Skeletal muscle cell (primary cell): Measurements from ENCODE around the gene ELOA.
"Not testable (repeated sequence)": the region's sequence is repeated elsewhere in the genome, so short reads cannot be mapped to it uniquely, and the experiment has no call there.

Experiments
- DNase-seq: peaks from one replicate; pipeline ENCODE4 v3.0.0-alpha.2; 2010; ENCODE audit warnings: low read depth
- H3K4me3 ChIP-seq: 2 replicates; pipeline ENCODE4 v1.5.1; 2011; ENCODE audit warnings: low read depth, mild to moderate bottlenecking, control low read depth, low read length, moderate library complexity

The ELOA gene

DNA sequence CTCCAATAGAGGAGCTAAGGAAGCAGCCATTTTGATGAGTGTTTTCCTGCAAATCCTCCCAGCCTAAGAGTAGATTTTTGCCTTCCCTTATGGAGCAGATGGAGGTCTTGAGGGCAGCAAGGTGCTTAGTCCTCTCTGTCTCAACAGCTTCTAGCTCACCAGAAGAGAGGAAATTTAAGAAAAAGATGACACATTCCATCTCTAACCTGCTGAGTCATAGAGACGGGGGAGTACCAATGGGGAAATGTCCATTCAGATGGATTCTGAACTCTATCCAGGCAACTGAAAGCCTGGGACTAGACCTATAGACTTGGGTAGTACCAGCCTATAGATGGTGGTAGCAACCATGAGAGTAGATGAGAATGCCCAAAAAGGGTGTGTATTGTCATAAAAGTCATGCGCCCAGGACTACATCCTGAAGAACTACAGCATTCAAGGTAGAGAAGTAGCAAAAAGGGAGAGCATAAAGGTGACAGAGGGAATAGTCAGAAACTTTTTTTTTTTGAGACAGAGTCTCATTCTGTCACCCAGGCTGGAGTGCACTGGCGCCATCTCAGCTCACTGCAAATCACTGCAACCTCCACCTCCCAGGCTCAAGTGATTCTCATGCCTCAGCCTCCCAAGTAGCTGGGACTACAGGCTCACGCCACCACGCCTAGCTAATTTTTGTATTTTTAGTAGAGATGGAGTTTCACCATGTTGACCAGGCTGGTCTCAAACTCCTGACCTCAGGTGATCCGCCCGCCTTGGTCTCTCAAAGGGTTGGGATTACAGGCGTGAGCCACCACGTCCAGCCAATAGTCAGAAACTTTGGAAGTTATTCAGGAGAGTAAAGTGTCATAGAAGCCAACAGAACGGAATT, 10.7 kb upstream of the ELOA start:
- no peak overlapping the region for H3K4me3 ChIP-seq

DNA sequence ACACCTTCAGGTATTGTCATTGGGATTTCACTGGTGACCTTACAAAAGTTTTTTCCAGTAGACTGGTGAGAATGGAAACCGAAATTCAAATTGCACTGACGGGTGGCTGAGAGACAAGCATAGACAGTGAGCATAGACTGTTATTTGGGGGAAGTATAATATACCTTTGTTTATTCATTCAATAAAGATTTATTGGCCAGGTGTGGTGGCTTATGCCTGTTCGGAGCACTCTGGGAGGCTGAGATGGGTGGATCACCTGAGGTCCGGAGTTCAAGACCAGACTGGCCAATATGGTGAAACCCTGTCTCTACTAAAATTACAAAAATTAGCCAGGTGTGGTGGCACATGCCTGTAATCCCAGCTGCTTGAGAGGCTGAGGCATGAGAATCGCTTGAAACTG, 10.0 kb upstream of the ELOA start:
- not testable (repeated sequence) for DNase-seq, H3K4me3 ChIP-seq

More for the DNA sequence above, 10.7 kb upstream of the ELOA start:
- DNase-seq, result no peak

DNA sequence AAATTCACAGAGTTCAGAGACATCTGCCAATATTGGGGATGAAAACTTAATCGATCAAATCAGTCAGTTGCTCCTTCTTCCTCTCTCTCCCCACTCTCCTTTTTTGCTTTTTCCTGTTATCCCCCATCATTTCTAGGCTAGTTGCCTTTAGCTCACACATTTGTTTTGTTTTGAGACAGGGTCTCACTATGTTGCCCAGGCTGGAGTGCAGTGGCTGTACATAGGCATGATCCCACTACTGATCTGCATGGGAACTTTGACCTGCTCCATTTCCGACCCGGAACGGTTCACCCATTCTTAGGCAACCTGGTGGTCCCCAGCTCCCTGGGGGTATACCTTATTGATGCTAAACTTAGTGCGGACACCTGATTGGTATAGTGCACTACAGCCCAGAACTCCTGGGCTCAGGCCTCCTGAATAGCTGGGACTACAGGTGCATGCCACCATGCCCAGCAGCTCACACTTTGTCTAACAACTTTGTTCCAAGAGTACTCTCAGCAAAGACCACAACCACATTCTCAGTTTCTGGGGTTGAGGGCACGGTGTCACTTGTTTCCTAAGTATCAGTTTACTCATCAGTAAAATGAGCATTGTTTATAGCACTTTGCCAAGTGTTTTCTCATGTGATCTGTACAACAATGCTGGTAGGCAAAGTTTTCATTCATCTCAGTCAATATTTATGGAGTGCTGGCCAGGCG, 6.7 kb upstream of the ELOA start:
- no peak overlapping the region for H3K4me3 ChIP-seq
- DNase-seq, result no peak

DNA sequence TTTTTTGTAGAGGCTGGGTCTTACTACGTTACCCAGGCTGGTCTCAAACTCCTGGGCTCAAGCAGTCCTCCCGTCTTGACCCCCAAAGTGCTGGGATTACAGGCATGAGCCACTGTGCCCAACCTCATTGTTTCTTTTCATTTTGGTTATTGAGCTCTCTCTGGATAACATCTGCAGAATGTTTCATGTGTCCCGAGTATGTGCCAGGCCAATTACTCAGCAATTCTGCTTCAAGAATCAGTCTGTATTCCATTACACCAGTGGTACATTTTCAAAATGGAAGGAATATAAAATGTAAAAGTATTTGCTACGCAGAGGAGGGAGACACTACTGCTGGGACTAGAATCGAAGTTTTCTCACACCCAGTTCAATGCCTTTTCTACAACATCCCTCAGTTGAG, 1.7 kb upstream of the ELOA start:
- no peak overlapping the region for H3K4me3 ChIP-seq
- no peak for DNase-seq

DNA sequence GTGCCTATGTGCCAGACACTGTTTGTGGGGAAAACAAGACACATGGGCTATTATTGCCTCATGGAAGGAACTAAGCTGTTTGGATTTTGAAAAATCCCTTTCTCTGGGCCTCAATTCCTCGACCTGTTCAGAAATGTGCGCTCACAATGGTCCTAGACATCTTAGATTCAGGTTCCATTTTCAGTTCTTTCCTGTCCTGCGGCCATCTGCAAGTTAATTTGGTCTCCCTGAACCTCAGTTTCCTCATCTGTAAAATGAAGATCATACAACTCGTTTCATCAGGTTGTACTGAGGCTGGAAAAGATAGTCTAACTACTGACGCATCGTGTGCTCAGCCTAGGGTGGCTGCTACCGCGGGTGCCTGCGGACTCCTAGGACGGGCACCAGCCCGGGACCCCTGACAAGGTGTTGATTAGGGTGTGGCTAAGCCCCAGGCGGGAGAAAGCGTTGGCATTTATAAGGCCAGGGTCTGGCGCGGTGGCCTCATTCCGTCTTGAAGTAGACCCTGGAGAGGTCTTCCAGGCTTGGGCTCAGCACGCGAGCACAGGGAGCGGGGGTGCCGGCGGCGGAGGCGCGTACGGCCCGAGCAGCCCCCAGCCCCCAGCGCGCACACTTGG, 493 bp upstream of the ELOA start:
- peak overlapping the region; percentile 84 for H3K4me3 ChIP-seq
- DNase-seq, result no peak

DNA sequence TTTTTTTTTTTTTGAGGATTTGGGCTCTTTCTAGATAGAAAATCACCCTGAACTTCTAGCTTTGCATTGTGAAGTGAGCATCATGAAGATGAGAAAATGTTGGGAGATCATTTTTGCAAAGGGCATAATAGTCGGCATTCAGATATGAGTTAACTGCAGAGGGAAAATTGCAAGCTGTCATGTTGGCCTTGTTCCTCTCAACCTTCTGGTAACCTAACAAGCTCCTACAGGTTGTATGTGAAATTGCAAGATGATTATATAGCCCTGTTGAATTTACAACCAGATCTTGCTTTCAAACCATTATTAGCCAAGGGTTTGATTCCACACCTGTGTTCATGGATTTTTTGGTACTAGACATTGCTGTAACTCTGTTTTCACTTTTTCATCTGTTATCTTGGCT, 2.2 kb downstream of the ELOA start:
- no peak for DNase-seq
- H3K4me3 ChIP-seq, result no peak overlapping the region

DNA sequence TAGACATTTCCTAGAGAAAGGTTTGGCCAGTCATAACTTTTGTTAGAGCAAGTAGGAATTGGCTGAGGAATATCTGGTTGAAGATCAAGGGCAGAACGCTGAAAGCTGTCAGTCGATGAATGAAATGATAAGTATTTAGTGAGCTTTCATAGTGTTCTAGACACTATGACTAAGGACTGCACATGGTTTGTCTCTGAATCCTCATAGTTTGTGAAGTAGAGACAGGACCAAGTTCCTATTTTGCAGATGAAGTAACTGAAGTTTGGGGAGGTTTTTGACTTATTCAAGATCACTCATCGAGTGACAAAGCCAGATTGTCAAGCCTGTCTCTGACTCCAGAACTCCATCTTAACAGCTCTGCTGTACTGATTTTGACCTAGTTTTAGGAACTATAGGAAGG, 4.7 kb downstream of the ELOA start:
- no peak for DNase-seq
- H3K4me3 ChIP-seq, result no peak overlapping the region

DNA sequence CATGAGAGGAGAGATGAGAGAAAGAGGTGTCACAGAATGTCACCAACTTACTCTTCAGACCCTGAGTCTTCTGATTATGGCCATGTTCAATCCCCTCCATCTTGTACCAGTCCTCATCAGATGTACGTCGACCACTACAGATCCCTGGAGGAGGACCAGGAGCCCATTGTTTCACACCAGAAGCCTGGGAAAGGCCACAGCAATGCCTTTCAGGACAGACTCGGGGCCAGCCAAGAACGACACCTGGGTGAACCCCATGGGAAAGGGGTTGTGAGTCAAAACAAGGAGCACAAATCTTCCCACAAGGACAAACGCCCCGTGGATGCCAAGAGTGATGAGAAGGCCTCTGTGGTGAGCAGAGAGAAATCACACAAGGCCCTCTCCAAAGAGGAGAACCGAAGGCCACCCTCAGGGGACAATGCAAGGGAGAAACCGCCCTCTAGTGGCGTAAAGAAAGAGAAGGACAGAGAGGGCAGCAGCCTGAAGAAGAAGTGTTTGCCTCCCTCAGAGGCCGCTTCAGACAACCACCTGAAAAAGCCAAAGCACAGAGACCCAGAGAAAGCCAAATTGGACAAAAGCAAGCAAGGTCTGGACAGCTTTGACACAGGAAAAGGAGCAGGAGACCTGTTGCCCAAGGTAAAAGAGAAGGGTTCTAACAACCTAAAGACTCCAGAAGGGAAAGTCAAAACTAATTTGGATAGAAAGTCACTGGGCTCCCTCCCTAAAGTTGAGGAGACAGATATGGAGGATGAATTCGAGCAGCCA, 8.0 kb downstream of the ELOA start:
- no peak overlapping the region for H3K4me3 ChIP-seq
- DNase-seq, result peak; percentile 14

DNA sequence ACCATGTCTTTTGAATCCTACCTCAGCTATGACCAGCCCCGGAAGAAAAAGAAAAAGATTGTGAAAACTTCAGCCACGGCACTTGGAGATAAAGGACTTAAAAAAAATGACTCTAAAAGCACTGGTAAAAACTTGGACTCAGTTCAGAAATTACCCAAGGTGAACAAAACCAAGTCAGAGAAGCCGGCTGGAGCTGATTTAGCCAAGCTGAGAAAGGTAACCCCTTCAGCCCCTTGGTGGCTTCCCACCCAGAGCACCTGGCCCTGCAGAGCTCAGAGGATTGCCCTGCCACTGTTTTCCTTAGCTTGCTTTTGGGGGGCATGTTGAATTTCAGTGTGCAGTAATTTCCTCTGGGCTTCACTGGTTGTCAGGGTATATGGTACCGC, 8.5 kb downstream of the ELOA start:
- DNase-seq, result no peak
- H3K4me3 ChIP-seq, result no peak overlapping the region

DNA sequence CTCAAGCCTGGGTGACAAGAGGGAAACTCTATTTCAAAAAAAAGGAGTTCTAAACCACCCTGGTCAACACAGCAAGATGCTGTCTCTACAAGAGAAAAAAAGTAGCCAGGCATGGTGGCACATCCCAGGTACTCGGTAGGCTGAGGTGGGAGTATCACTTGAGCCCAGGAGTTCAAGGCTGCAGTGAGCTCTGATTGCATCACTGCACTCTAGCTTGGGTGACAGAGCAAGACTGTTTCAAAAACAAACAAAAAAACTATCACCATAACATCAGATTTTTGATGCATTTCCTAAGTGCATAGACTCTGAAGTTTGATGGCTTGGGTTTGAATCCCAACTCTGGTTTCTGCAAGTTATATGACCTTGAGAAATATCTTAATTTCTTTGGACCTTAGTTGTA, 9.6 kb downstream of the ELOA start:
- no peak overlapping the region for H3K4me3 ChIP-seq

DNA sequence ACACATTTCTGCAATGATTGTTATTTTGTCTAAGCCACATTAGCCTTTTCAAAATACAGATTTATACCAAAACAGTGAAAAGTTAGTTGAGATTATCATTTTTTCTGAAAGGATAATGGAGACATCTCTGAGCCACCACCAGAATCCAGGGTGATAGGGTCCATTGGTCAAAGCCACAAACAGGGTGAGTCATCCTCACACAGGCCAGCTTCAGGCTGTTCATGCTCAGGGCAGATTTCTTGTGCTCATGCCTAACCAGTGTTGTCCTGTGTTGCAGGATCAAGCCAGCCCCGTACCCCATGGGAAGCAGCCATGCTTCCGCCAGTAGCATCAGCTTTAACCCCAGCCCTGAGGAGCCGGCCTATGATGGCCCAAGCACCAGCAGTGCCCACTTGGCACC, 13.4 kb downstream of the ELOA start:
- no peak overlapping the region for H3K4me3 ChIP-seq
- no peak for DNase-seq

More for the DNA sequence above, 9.6 kb downstream of the ELOA start:
- DNase-seq, result no peak

DNA sequence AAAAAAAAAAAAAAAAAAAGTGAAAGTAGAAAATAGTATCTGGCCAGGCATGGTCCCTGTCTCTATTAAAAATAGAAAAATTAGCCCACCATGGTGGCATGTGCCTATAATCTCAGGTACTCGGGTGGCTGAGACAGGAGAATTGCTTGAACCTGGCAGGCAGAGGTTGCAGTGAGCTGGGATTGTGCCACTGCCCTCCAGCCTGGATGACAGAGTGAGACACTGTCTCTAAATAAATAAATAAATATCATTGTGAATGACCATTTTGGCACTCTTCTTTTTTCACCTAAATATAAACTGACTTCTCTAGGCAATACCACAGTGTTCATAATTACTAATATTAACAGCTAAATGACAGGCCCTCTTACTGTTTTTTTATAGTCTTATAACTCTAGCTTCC, 14.5 kb downstream of the ELOA start:
- no peak overlapping the region for H3K4me3 ChIP-seq
- no peak for DNase-seq

DNA sequence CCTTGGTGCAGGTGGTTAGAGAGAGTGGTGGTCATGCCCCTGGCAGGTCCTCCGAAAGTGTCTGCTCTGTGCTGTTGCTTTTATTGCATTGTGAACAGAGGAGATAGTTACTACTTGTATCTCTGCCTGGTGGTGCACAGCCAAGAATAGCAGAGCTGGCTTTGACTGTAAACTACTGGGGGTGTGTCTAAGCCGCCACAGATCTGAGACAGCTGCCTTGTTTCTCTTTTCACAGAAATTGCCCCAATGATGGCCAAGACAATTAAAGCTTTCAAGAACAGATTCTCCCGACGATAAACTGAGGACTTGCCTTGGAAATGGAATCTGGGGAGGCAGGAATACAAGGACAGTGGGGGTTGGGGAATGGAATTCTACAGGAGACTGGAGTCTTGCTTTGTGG, 16.0 kb downstream of the ELOA start:
- DNase-seq, result no peak
- H3K4me3 ChIP-seq, result no peak overlapping the region

DNA sequence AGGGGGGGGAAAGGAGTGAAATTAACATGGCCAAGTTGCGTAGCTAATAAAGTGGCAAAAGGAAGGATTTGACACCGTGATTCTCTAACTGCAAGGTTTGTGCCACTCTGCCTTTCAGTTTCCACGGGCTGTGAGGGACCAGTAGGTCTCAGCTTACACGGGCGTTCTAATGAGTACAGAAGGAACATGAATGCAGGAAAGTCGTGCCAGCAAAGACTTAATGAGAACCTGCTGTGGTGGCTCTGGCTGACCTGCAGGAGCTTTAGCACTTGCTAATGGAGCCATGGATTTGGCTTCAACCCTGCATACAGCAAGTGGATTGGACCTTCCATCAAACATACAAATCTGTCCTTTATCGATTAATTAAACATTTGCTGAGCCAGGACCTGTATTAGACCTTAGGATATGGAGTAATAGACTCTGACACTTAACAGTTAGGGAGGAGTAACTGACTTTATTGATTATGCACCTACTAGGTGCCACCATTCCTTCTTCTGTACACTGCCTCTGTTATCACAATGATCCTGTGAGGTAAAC, 19.8 kb downstream of the ELOA start:
- H3K4me3 ChIP-seq, result no peak overlapping the region
- no peak for DNase-seq

DNA sequence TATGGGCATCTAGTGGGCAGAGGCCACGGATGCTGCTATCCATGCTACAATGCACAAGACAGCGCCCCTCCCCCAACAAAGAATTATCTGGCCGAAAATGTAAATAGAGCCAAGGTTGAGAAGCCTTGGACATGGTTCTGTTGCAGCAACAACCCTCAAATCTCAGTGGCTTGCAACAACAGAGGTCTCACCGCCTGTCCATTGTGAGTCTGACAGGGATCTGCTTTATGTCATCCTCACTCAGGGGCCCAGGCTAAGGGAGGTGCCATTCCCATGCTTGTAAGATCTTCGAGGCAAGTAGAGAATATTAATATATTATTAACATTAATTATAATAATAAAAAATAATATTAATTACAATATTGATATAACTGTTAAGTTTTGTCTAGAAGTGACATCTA, 25.5 kb downstream of the ELOA start:
- DNase-seq, result no peak
- no peak overlapping the region for H3K4me3 ChIP-seq

DNA sequence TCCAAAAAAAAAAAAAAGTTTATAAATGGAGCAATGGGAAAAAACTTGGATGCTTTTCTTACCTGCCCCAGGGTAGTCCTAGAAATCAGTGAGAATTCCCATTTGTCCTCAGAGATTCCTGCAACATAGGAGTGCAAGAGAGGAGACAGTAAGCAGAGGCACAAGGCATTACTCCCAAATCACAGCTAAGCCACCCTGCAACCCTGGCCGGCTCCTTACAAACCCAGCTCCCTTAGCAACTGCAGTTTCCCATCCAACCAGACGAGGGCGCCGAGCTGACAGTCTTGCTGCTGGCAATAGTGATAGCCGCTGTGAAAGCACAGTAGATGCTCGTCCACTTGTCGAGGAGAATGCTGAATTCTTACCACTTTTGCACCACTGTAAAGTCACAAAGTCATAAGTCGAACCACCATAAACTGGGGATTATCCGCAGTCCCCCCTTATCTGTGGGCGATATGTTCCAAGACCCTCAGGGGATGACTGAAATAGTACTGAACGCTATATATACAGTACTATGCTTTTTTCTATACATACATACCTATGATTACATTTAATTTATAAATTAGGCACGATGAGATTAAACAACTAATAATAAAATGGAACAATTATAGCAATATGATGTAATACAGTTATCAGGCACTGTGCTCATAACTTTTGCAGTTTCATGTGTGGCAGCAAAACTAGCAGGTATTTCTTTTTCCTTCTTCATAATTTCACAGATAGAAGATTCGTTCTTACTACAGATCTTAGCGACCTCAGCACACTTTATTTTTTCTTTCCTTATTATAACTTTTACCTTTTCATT, 29.0 kb downstream of the ELOA start:
- H3K4me3 ChIP-seq, result no peak overlapping the region
- DNase-seq, result no peak

DNA sequence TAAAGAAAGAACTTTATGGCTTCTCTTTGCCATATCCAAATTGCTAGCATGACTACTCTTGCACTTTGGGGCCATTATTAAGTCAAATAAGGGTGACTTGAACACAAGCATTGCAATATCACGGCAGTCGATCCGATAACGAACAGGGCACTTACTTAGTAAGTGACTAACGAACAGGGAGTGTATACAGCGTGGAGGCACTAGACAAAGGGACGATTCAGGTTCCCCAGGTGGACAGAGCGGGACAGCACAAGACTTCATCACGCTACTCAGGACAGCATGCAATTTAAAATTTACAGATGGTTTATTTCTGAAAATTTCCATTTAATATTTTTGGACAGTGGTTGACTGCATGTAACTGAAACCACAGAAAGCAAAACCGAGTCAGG, 29.6 kb downstream of the ELOA start:
- H3K4me3 ChIP-seq, result no peak overlapping the region
- no peak for DNase-seq

DNA sequence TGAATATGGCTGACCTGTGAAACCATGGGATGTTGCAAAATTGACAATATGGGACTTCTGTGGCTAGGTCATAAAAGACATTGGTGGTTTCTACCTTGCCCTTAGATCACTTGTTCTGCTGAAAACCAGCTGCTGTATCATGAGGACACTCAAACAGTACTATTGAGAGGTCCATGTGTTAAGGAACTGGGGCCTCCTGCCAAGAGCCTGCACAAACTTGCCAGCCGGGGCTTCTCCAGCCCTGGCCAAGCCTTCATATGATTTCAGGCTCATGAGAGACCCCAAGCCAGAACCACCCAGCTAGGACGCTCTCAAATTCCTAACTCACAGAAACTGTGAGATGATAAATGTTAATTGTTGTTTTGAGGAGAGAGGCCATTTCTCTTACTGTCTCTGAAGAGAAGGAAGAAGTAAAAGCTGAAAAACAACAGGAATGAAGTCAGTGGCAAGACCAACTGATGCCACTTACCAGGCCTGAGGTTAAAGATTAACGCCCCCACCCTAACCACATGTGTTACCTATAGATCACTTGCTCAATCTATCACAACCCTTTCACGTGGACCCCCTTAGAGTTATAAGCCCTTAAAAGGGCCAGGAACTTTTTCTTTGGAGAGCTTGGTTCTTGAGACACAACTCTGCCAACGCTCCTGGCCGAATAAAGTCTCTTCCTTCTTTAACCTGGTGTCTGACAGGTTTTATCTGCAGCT, 31.1 kb downstream of the ELOA start:
- DNase-seq, result no peak

More for the DNA sequence above, 31.1 kb downstream of the ELOA start:
- H3K4me3 ChIP-seq, result no peak overlapping the region
